ENCODE measurements around the gene SPTBN5. TPM values are rescaled to one million over a fixed set of nuclear protein-coding genes. Genes with fewer than 3 reads are reported as not detected.

SPTBN5 gene
- total and polyA plus RNA-seq, 3 donors from 2014 or later: 1.4 to 3.1 (median 1.4) TPM

DNA sequence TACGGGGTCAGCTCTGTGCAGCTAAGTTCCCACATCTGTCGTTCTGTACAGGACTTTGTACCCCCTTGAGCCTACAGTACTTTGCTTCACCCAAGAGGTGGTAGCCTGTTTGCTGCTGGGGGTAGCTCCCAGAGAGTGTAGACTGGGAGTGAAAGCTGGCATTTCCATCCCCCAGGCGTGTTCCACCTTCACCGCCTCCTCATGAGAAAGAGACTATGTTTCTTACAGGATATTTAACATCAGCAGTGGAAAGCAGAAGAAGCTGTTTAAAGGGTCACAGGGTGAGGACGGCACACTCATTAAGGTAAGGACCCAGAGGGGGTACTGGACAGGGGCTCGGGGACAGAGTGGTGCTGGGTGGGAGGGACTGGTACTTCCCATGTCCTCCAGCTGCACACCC is 76.1 kb downstream of the SPTBN5 start:
- no peaks in the 10 kb centered on the region for H3K9me3 ChIP-seq
- intact Hi-C loops (cut with DNase I; ENCODE audit: low total_unique reads): no loop called here
- H3K27ac ChIP-seq: no peak overlapping the region
- no peaks in the 10 kb centered on the region for H3K36me3 ChIP-seq (ENCODE audit: low read depth, missing control alignments)
- H3K4me3 ChIP-seq: no peak overlapping the region
- H3K4me1 ChIP-seq: no peaks in the 10 kb centered on the region
- H3K27me3 ChIP-seq: no peaks in the 10 kb centered on the region
- no peak for TF ChIP-seq POLR2A (IDR thresholded peaks at IDR 0.05)
- TF ChIP-seq, protein P1, sequence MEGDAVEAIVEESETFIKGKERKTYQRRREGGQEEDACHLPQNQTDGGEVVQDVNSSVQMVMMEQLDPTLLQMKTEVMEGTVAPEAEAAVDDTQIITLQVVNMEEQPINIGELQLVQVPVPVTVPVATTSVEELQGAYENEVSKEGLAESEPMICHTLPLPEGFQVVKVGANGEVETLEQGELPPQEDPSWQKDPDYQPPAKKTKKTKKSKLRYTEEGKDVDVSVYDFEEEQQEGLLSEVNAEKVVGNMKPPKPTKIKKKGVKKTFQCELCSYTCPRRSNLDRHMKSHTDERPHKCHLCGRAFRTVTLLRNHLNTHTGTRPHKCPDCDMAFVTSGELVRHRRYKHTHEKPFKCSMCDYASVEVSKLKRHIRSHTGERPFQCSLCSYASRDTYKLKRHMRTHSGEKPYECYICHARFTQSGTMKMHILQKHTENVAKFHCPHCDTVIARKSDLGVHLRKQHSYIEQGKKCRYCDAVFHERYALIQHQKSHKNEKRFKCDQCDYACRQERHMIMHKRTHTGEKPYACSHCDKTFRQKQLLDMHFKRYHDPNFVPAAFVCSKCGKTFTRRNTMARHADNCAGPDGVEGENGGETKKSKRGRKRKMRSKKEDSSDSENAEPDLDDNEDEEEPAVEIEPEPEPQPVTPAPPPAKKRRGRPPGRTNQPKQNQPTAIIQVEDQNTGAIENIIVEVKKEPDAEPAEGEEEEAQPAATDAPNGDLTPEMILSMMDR (IDR thresholded peaks at IDR 0.05): no peak
- no peak for DNase-seq
- 92 to 95% methylated on average over 6 of the region's 6 CpGs for WGBS, 2 donors

GRCh38 chr15:41817327-41817726 is 76.5 kb downstream of the SPTBN5 start:
- H3K36me3 ChIP-seq (ENCODE audit: low read depth, missing control alignments): no peaks in the 10 kb centered on the region
- no peaks in the 10 kb centered on the region for H3K4me1 ChIP-seq
- DNase-seq: no peak
- no peaks in the 10 kb centered on the region for H3K27me3 ChIP-seq
- 86 to 90% methylated on average over 12 to 14 of the region's 14 CpGs for WGBS, 2 donors
- H3K4me3 ChIP-seq: no peak overlapping the region
- H3K9me3 ChIP-seq: no peaks in the 10 kb centered on the region
- no peak overlapping the region for H3K27ac ChIP-seq
- TF ChIP-seq, protein P1 (IDR thresholded peaks at IDR 0.05): no peak
- TF ChIP-seq POLR2A (IDR thresholded peaks at IDR 0.05): no peak
- intact Hi-C loops (cut with DNase I; ENCODE audit: low total_unique reads): no loop called here

DNA sequence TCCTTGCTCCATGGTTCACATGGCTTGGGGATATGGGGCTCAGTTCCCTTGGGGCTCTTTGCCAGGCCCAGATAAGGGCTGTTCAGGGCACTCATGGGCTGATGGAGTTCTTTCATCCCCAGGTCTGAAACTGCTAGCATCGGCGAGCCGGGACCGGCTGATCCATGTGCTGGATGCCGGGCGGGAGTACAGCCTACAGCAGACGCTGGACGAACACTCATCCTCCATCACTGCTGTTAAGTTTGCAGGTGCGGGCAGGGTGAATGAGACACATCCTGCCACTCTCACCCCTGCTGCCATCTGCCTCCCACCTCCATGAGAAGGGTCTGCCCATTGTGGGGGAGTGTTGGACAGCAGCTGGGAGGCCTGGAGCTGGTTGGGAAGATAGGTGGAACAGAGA is 77.1 kb downstream of the SPTBN5 start:
- Histone ChIP-seq H3K27me3 (no peaks in the 10 kb centered on the region), H3K36me3 (ENCODE audit: low read depth, missing control alignments) (no peaks in the 10 kb centered on the region), H3K27ac (no peak overlapping the region), H3K9me3 (no peaks in the 10 kb centered on the region), H3K4me3 (no peak overlapping the region), H3K4me1 (no peaks in the 10 kb centered on the region)
- TF ChIP-seq, protein P1 (IDR thresholded peaks at IDR 0.05): no peak
- no peak for TF ChIP-seq POLR2A (IDR thresholded peaks at IDR 0.05)
- 72 to 97% methylated on average over 6 to 9 of the region's 9 CpGs for WGBS, 2 donors
- intact Hi-C loops (cut with DNase I; ENCODE audit: low total_unique reads): no loop called here
- DNase-seq: no peak

DNA sequence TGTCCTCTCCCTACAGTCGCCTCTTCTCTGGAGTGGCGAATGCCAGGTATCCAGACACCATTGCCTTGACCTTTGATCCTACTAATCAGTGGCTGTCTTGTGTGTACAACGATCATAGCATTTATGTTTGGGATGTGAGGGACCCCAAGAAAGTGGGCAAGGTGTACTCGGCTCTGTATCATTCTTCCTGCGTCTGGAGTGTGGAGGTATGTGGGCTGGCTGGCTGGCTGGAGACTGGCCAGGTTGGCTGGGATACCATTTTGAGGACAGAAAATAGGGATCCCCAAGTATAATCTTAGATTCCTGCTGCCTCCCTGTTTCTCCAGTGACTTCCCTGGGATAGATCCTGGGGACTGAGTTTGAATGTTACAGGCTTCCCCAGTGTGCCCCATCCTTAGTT is 79.3 kb downstream of the SPTBN5 start:
- H3K27me3 ChIP-seq: no peaks in the 10 kb centered on the region
- 59 to 68% methylated on average over 5 of the region's 5 CpGs for WGBS, 2 donors
- H3K4me3 ChIP-seq: no peak overlapping the region
- peaks cover 6% of the 10 kb centered on the region for H3K4me1 ChIP-seq
- no peak overlapping the region for H3K27ac ChIP-seq
- no peak for DNase-seq
- intact Hi-C loops (cut with DNase I; ENCODE audit: low total_unique reads): loop anchor here (5.0 kb wide), 1 partner anchor 42 kb away; the partner anchor contains the start of gene MAPKBP1
- no peak for TF ChIP-seq POLR2A (IDR thresholded peaks at IDR 0.05)
- TF ChIP-seq, protein P1 (IDR thresholded peaks at IDR 0.05): no peak
- no peaks in the 10 kb centered on the region for H3K9me3 ChIP-seq
- no peaks in the 10 kb centered on the region for H3K36me3 ChIP-seq (ENCODE audit: low read depth, missing control alignments)

DNA sequence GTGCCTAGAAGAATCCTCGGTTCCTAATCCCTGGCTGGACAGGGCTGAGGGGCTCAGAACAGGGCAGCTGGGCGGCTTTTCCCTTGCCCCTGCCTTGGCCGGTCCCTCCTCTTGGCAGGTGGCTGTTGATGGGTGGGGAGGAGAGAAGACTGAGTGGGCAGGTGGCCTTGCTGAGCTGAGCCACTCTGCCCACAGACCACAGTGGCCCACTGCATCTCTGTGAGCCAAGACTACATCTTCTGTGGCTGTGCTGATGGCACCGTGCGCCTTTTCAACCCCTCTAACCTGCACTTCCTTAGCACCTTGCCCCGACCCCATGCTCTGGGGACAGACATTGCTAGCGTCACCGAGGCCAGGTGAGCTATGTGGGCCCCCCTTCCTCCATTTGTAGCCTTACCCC is 80.4 kb downstream of the SPTBN5 start:
- 86 to 96% methylated on average over 8 of the region's 8 CpGs for WGBS, 2 donors
- H3K36me3 ChIP-seq (ENCODE audit: low read depth, missing control alignments): no peaks in the 10 kb centered on the region
- TF ChIP-seq, protein P1 (IDR thresholded peaks at IDR 0.05): no peak
- TF ChIP-seq POLR2A (IDR thresholded peaks at IDR 0.05): no peak
- peaks cover 6% of the 10 kb centered on the region for H3K4me1 ChIP-seq
- DNase-seq: no peak
- H3K27me3 ChIP-seq: no peaks in the 10 kb centered on the region
- intact Hi-C loops (cut with DNase I; ENCODE audit: low total_unique reads): loop anchor here (5.0 kb wide), 1 partner anchor 41 kb away; the partner anchor contains the start of gene MAPKBP1
- H3K4me3 ChIP-seq: no peak overlapping the region
- H3K27ac ChIP-seq: no peak overlapping the region
- H3K9me3 ChIP-seq: no peaks in the 10 kb centered on the region

Data from testis (tissue), 3 donors.